Loucy (cell line): Measurements from ENCODE around the gene MYCBP2.

Experiments
- H2AFZ ChIP-seq: fragments of 200-600 bp; sonication (generic); 2 replicates; pipeline ENCODE4 v1.6.0; 2016; ENCODE audit warnings: antibody characterized with exemption, mild to moderate bottlenecking, low read length, moderate library complexity
- H3F3A ChIP-seq: fragments of 200-600 bp; 2 replicates; pipeline ENCODE4 v1.6.0; 2016; ENCODE audit warnings: antibody characterized with exemption, low read depth, mild to moderate bottlenecking
- H3K27me3 ChIP-seq: fragments of 200-600 bp; sonication (generic); 2 replicates; pipeline ENCODE4 v1.6.1; 2014; ENCODE audit warnings: low read length, mild to moderate bottlenecking; ENCODE audit not compliant: insufficient read depth, poor library complexity, severe bottlenecking
- H3K36me3 ChIP-seq: fragments of 200-600 bp; sonication (generic); 2 replicates; pipeline ENCODE4 v1.6.1; 2016; ENCODE audit warnings: low read length; ENCODE audit not compliant: insufficient read depth
- H3K4me1 ChIP-seq: fragments of 200-600 bp; sonication (generic); 2 replicates; pipeline ENCODE4 v1.5.1; 2014; ENCODE audit warnings: low read length, mild to moderate bottlenecking; ENCODE audit not compliant: insufficient read depth, poor library complexity, severe bottlenecking
- H3K4me2 ChIP-seq: fragments of 200-600 bp; sonication (generic); 2 replicates; pipeline ENCODE4 v1.6.0; 2014; ENCODE audit warnings: antibody characterized with exemption, low read length, low read depth, mild to moderate bottlenecking; ENCODE audit not compliant: poor library complexity, severe bottlenecking
- H3K4me3 ChIP-seq: fragments of 200-600 bp; sonication (generic); 2 replicates; pipeline ENCODE4 v1.5.1; 2014; ENCODE audit warnings: low read length, mild to moderate bottlenecking, mixed read lengths; ENCODE audit not compliant: poor library complexity, severe bottlenecking
- H3K79me2 ChIP-seq: fragments of 200-600 bp; sonication (generic); 2 replicates; pipeline ENCODE4 v1.6.1; 2014; ENCODE audit warnings: low read length; ENCODE audit not compliant: insufficient read depth
- H3K9ac ChIP-seq: fragments of 200-600 bp; sonication (generic); 2 replicates; pipeline ENCODE4 v1.6.0; 2014; ENCODE audit warnings: mild to moderate bottlenecking, low read depth, low read length, moderate library complexity; ENCODE audit not compliant: poor library complexity, severe bottlenecking
- H3K9me2 ChIP-seq: fragments of 200-600 bp; sonication (generic); replicated peaks from 2 replicates; pipeline ENCODE4 v1.6.1; 2016; ENCODE audit warnings: low read depth, low read length, mixed read lengths
- H3K9me3 ChIP-seq: fragments of 200-600 bp; sonication (generic); 2 replicates; pipeline ENCODE4 v1.6.1; 2014; ENCODE audit warnings: mild to moderate bottlenecking, antibody characterized with exemption, low read length, low read depth; ENCODE audit not compliant: insufficient read depth
- H4K20me1 ChIP-seq: fragments of 200-600 bp; sonication (generic); 2 replicates; pipeline ENCODE4 v1.6.0; 2014; ENCODE audit warnings: antibody characterized with exemption, low read length, mild to moderate bottlenecking; ENCODE audit not compliant: insufficient read depth, poor library complexity, severe bottlenecking
- EZH2phosphoT487 ChIP-seq: fragments of 200-600 bp; IDR thresholded peaks from 2 replicates; pipeline ENCODE4 v1.6.1; 2018; ENCODE audit warnings: antibody characterized with exemption, mild to moderate bottlenecking, moderate library complexity, borderline replicate concordance
- TF ChIP-seq, protein P1 (sequence below): fragments of 200-600 bp; sonication (generic); conservative IDR thresholded peaks from 2 replicates; pipeline ENCODE4 v1.5.1; 2014; ENCODE audit warnings: mild to moderate bottlenecking, antibody characterized with exemption, low read length

Gene MYCBP2

DNA sequence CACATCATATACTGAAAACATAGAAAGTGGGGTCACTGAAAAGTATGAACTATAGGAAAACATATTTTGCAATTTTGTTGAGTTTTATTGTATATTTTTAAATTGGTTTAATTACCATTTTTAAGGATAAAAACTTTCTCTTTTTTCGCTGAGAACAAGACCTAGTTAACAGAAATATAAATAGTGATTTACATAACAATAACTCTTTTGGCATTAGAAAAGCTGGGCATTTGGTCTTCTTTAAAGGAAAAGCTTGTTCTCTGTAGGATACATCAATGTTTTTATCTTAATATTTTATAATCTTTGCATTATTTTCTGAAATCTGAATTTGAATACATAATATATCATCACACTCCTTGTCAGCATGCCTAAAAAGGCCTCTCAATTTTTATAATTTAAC lies 47.4 kb upstream of the MYCBP2 start:
- H3K36me3 ChIP-seq = no peaks in the 10 kb centered on the region
- no peaks in the 10 kb centered on the region for H3F3A ChIP-seq
- H3K27me3 ChIP-seq = no peaks in the 10 kb centered on the region
- no peak overlapping the region for H3K9ac ChIP-seq
- no peaks in the 10 kb centered on the region for H4K20me1 ChIP-seq
- H3K79me2 ChIP-seq = no peaks in the 10 kb centered on the region
- TF ChIP-seq, protein P1, sequence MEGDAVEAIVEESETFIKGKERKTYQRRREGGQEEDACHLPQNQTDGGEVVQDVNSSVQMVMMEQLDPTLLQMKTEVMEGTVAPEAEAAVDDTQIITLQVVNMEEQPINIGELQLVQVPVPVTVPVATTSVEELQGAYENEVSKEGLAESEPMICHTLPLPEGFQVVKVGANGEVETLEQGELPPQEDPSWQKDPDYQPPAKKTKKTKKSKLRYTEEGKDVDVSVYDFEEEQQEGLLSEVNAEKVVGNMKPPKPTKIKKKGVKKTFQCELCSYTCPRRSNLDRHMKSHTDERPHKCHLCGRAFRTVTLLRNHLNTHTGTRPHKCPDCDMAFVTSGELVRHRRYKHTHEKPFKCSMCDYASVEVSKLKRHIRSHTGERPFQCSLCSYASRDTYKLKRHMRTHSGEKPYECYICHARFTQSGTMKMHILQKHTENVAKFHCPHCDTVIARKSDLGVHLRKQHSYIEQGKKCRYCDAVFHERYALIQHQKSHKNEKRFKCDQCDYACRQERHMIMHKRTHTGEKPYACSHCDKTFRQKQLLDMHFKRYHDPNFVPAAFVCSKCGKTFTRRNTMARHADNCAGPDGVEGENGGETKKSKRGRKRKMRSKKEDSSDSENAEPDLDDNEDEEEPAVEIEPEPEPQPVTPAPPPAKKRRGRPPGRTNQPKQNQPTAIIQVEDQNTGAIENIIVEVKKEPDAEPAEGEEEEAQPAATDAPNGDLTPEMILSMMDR = no peak
- no peak for TF ChIP-seq EZH2phosphoT487
- peaks cover 8% of the 10 kb centered on the region for H3K4me1 ChIP-seq
- H3K4me2 ChIP-seq = no peak overlapping the region
- peak overlapping the region; percentile 85 for H2AFZ ChIP-seq
- H3K4me3 ChIP-seq = no peak overlapping the region
- H3K9me3 ChIP-seq = no peaks in the 10 kb centered on the region
- no peaks in the 10 kb centered on the region for H3K9me2 ChIP-seq

DNA sequence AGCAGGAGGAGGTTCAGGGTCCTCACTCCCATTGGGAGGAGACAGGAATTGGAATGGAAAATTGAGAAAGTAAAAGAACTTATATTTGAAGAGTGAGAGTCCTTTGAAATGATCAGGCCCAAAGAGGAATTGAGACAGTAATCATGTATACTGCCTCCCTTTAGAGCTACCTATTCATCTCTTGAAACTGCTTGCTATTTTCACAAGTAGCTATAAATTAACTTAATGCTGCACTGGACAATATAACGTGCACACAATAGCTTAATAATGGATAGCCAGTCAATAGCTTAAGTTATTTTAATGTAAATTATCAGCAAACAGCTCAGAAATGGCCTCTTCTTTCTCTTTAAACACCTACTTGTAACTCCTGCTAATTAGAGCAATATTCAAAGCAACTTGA lies 46.6 kb upstream of the MYCBP2 start:
- no peak overlapping the region for H3K9ac ChIP-seq
- no peak overlapping the region for H3K4me3 ChIP-seq
- H3K9me3 ChIP-seq = no peaks in the 10 kb centered on the region
- H3K9me2 ChIP-seq = no peaks in the 10 kb centered on the region
- H3K27me3 ChIP-seq = no peaks in the 10 kb centered on the region
- no peak overlapping the region for H3K4me2 ChIP-seq
- no peaks in the 10 kb centered on the region for H3F3A ChIP-seq
- no peaks in the 10 kb centered on the region for H4K20me1 ChIP-seq
- TF ChIP-seq, protein P1 = no peak
- TF ChIP-seq EZH2phosphoT487 = no peak
- H2AFZ ChIP-seq = no peak overlapping the region; the same call in 1 of the 2 replicates
- H3K4me1 ChIP-seq = peaks cover 8% of the 10 kb centered on the region
- H3K79me2 ChIP-seq = no peaks in the 10 kb centered on the region
- no peaks in the 10 kb centered on the region for H3K36me3 ChIP-seq

GRCh38 chr13:77372275-77372674 lies 45.4 kb upstream of the MYCBP2 start:
- TF ChIP-seq EZH2phosphoT487 = no peak
- TF ChIP-seq, protein P1 = no peak
- no peaks in the 10 kb centered on the region for H3K9me2 ChIP-seq
- H3F3A ChIP-seq = no peaks in the 10 kb centered on the region
- no peak overlapping the region for H3K4me2 ChIP-seq
- no peak overlapping the region for H3K4me3 ChIP-seq
- H3K36me3 ChIP-seq = no peaks in the 10 kb centered on the region
- no peaks in the 10 kb centered on the region for H3K9me3 ChIP-seq
- no peak overlapping the region for H2AFZ ChIP-seq
- H3K9ac ChIP-seq = no peak overlapping the region
- peaks cover 7% of the 10 kb centered on the region for H3K4me1 ChIP-seq
- H4K20me1 ChIP-seq = no peaks in the 10 kb centered on the region
- H3K79me2 ChIP-seq = no peaks in the 10 kb centered on the region
- no peaks in the 10 kb centered on the region for H3K27me3 ChIP-seq
